CD4-positive, alpha-beta T cell (primary cell): Measurements from ENCODE around the gene PRKG1. TPM values are rescaled to one million over a fixed set of nuclear protein-coding genes. Genes with fewer than 3 reads are reported as not detected.

Experiments used
- ATAC-seq: fragments of 200-7000 bp; cut with Tn5 transposase; one replicate; pipeline ENCODE4 v1.10.0; 2022; ENCODE audit warnings: mild to moderate bottlenecking; ENCODE audit not compliant: poor library complexity
- CTCF ChIA-PET: fragments of 350-600 bp; sonication (Branson Sonifier 250); formaldehyde crosslinking; loops from one replicate; lab custom pipeline; 2021; ENCODE audit warnings: antibody characterized with exemption, inconsistent platforms; lab: Charles Lee
- POLR2A ChIA-PET: fragments of 350-600 bp; sonication (Branson Sonifier 250); formaldehyde crosslinking; loops from one replicate; lab custom pipeline; 2021; ENCODE audit warnings: antibody characterized with exemption, inconsistent platforms; lab: Charles Lee
- DNase-seq, 14 experiments: peaks; one replicate each; pipeline ENCODE4 v3.0.0-alpha.2; 2013 to 2020; ENCODE audit warnings: mixed read lengths in 2 of 14
- H3K27ac ChIP-seq, 2 donors: one replicate each; pipeline versions ENCODE4 v1.5.1 to v1.7.0; 2013; ENCODE audit warnings: low read length in 2 of 2, low read depth in 1 of 2, mild to moderate bottlenecking in 1 of 2
- H3K27me3 ChIP-seq, 2 experiments: 1 replicate in 1 of 2; 2 replicates in 1 of 2; pipeline versions ENCODE4 v1.6.1 to v1.7.0; 2013; ENCODE audit warnings: low read length in 2 of 2, control low read depth in 1 of 2, mild to moderate bottlenecking in 1 of 2, moderate library complexity in 1 of 2; ENCODE audit not compliant: insufficient read depth in 2 of 2, control insufficient read depth in 1 of 2
- H3K36me3 ChIP-seq: one replicate; pipeline ENCODE4 v1.6.1; 2013; ENCODE audit warnings: low read length, control low read depth; ENCODE audit not compliant: insufficient read depth
- H3K4me1 ChIP-seq: one replicate; pipeline ENCODE4 v1.6.1; 2013; ENCODE audit warnings: low read length, control low read depth; ENCODE audit not compliant: insufficient read depth
- H3K4me3 ChIP-seq: one replicate; pipeline ENCODE4 v1.5.1; 2013; ENCODE audit warnings: mild to moderate bottlenecking, low read length, moderate library complexity
- H3K9me3 ChIP-seq, 2 experiments: 1 replicate in 1 of 2; 2 replicates in 1 of 2; pipeline versions ENCODE4 v1.6.1 to v1.7.0; 2013; ENCODE audit warnings: low read length in 2 of 2, mild to moderate bottlenecking in 2 of 2, control low read depth in 1 of 2, moderate library complexity in 1 of 2; ENCODE audit not compliant: control insufficient read depth in 1 of 2, insufficient read depth in 1 of 2
- H3K27ac Mint-ChIP-seq: one replicate; pipeline ENCODE4 v1.8.0; 2020; ENCODE audit warnings: mixed read lengths
- H3K27me3 Mint-ChIP-seq: one replicate; pipeline ENCODE4 v1.8.0; 2021; ENCODE audit warnings: mixed read lengths
- H3K36me3 Mint-ChIP-seq: one replicate; pipeline ENCODE4 v1.8.0; 2021; ENCODE audit warnings: low read depth, mixed read lengths
- H3K4me1 Mint-ChIP-seq: one replicate; pipeline ENCODE4 v1.8.0; 2021; ENCODE audit warnings: low read depth, mixed read lengths
- H3K4me3 Mint-ChIP-seq: one replicate; pipeline ENCODE4 v1.8.0; 2020; ENCODE audit warnings: mild to moderate bottlenecking, mixed read lengths
- H3K9me3 Mint-ChIP-seq: one replicate; pipeline ENCODE4 v1.8.0; 2020; ENCODE audit warnings: mixed read lengths
- CTCF ChIP-seq: fragments of 200-600 bp; IDR thresholded peaks from one replicate; pipeline ENCODE4 v1.8.0; 2022; ENCODE audit warnings: antibody characterized with exemption, mild to moderate bottlenecking
- intact Hi-C, 2 experiments: fragments of 100-400 bp; cut with DNase I in 1 of 2; cut with micrococcal nuclease in 1 of 2; formaldehyde crosslinking; loops; one replicate each; pipeline versions ENCODE4 v1.15.1 to v1.9.0; 2023 to 2025; cut with DNase I, micrococcal nuclease
- total RNA-seq, 174 experiments: library from RNA in 2 of 174; stranded (reverse) in 2 of 174; gene quantifications; one replicate each; pipeline ENCODE4 v1.2.3 and lab custom pipeline; 2021 to 2026

PRKG1 gene
- total RNA-seq, 2 experiments from 2014 or later: 0.31 TPM; not detected in 1

- no peaks in the 10 kb centered on the region for H3K9me3 Mint-ChIP-seq
Measured at GRCh38 chr10:51744235-51745000, 670.1 kb downstream of the PRKG1 start.

GRCh38 chr10:51745397-51745796 is 671.1 kb downstream of the PRKG1 start:
- H3K27ac Mint-ChIP-seq: no peak overlapping the region
- H3K4me1 Mint-ChIP-seq: no peaks in the 10 kb centered on the region
- POLR2A ChIA-PET: no interaction called here
- TF ChIP-seq CTCF: no peak
- no peaks in the 10 kb centered on the region for H3K9me3 ChIP-seq
- H3K9me3 Mint-ChIP-seq: no peaks in the 10 kb centered on the region
- CTCF ChIA-PET: interaction anchor here (1.1 kb wide), 1 partner anchor 25 kb away, joined by 3 read pairs; no protein-coding TSS in a partner anchor
- no peaks in the 10 kb centered on the region for H3K4me1 ChIP-seq
- intact Hi-C loops: no loop called here
- H3K4me3 ChIP-seq: no peak overlapping the region
- ATAC-seq (no peak), DNase-seq (no peak)
- no peaks in the 10 kb centered on the region for H3K36me3 Mint-ChIP-seq
- no peak overlapping the region for H3K4me3 Mint-ChIP-seq
- H3K36me3 ChIP-seq: no peaks in the 10 kb centered on the region
- H3K27ac ChIP-seq: no peak overlapping the region
- H3K27me3 Mint-ChIP-seq: no peaks in the 10 kb centered on the region
- H3K27me3 ChIP-seq: no peaks in the 10 kb centered on the region

More at GRCh38 chr10:51744235-51745000, 670.1 kb downstream of the PRKG1 start:
- Mint-ChIP-seq H3K27me3 (no peaks in the 10 kb centered on the region), H3K4me3 (no peak overlapping the region), H3K36me3 (no peaks in the 10 kb centered on the region), H3K27ac (no peak overlapping the region), H3K4me1 (no peaks in the 10 kb centered on the region)
- intact Hi-C loops: no loop called here
- no peak for TF ChIP-seq CTCF
- no peaks in the 10 kb centered on the region for H3K27me3 ChIP-seq
- POLR2A ChIA-PET: interaction anchor here (0.6 kb wide), 1 partner anchor 79 kb away, joined by 3 read pairs; no protein-coding TSS in a partner anchor
- H3K9me3 ChIP-seq: no peaks in the 10 kb centered on the region
- no peak overlapping the region for H3K27ac ChIP-seq
- H3K4me1 ChIP-seq: no peaks in the 10 kb centered on the region
- ATAC-seq (no peak), DNase-seq (no peak)
- no peak overlapping the region for H3K4me3 ChIP-seq
- no peaks in the 10 kb centered on the region for H3K36me3 ChIP-seq
- CTCF ChIA-PET: no interaction called here

- intact Hi-C loops: no loop called here
- Histone ChIP-seq H3K4me3 (no peak overlapping the region), H3K36me3 (no peaks in the 10 kb centered on the region), H3K27ac (no peak overlapping the region), H3K9me3 (no peaks in the 10 kb centered on the region), H3K27me3 (no peaks in the 10 kb centered on the region), H3K4me1 (no peaks in the 10 kb centered on the region)
- Mint-ChIP-seq H3K4me1 (no peaks in the 10 kb centered on the region), H3K9me3 (no peaks in the 10 kb centered on the region), H3K4me3 (no peak overlapping the region), H3K36me3 (no peaks in the 10 kb centered on the region), H3K27me3 (no peaks in the 10 kb centered on the region), H3K27ac (no peak overlapping the region)
- POLR2A ChIA-PET: no interaction called here
- ATAC-seq: no peak
- no peak for DNase-seq
- CTCF ChIA-PET: interaction anchor here (1.0 kb wide), 1 partner anchor 16 kb away, joined by 4 read pairs; no protein-coding TSS in a partner anchor
- TF ChIP-seq CTCF: no peak
Measured at GRCh38 chr10:51747216-51747615, 672.9 kb downstream of the PRKG1 start.
